ENCODE results near the gene BACE1. TPM values are rescaled to one million over a fixed set of nuclear protein-coding genes. Genes with fewer than 3 reads are reported as not detected.

The BACE1 gene
- total and polyA plus RNA-seq, 2 of the 13 experiments (the other 11 are each of a cell fraction or from before 2014, with no cell fraction given) = 7.5 to 17.9 TPM

- TF ChIP-seq HBP1 (CRISPR knock-in tag; IDR thresholded peaks at IDR 0.05; ENCODE audit: low read depth) (peak; percentile 42; the same call in 1 of the 2 replicates), KDM5A (IDR thresholded peaks at IDR 0.05; ENCODE audit: borderline replicate concordance, low read length) (no peak; the same call in 1 of the 2 replicates), ARNT (IDR thresholded peaks at IDR 0.05) (no peak), ZNF567 (CRISPR knock-in tag; IDR thresholded peaks at IDR 0.05; ENCODE audit: borderline replicate concordance) (no peak), JUNB (CRISPR knock-in tag; IDR thresholded peaks at IDR 0.05; ENCODE audit: borderline replicate concordance) (no peak), ZBTB21 (CRISPR knock-in tag; IDR thresholded peaks at IDR 0.05) (no peak), ZNF513 (CRISPR knock-in tag; conservative IDR thresholded peaks at IDR 0.05) (no peak), ZNF558 (CRISPR knock-in tag; IDR thresholded peaks at IDR 0.05; ENCODE audit: borderline replicate concordance) (no peak), NFE2L2 (IDR thresholded peaks at IDR 0.05; ENCODE audit: low read length) (no peak), SOX5 (CRISPR knock-in tag; IDR thresholded peaks at IDR 0.05; ENCODE audit: borderline replicate concordance) (no peak; the same call in 1 of the 2 replicates), TEAD2 (CRISPR knock-in tag; IDR thresholded peaks at IDR 0.05) (no peak), ZNF280B (CRISPR knock-in tag; IDR thresholded peaks at IDR 0.05; ENCODE audit: borderline replicate concordance) (no peak; the same call in 1 of the 2 replicates), SOX6 (IDR thresholded peaks at IDR 0.05) (no peak), SOX6 (CRISPR knock-in tag; IDR thresholded peaks at IDR 0.05) (peak; percentile 54), MBNL3 (CRISPR knock-in tag; conservative IDR thresholded peaks at IDR 0.05) (no peak), ZFY (CRISPR knock-in tag; IDR thresholded peaks at IDR 0.05) (peak; percentile 25; the same call in 1 of the 2 replicates), ZFAT (CRISPR knock-in tag; conservative IDR thresholded peaks at IDR 0.05) (no peak), MTF2 (CRISPR knock-in tag; IDR thresholded peaks at IDR 0.05; ENCODE audit: borderline replicate concordance) (no peak; the same call in 1 of the 2 replicates), POGZ (CRISPR knock-in tag; IDR thresholded peaks at IDR 0.05) (peak; percentile 27; the same call in 1 of the 2 replicates), KLF16 (CRISPR knock-in tag; IDR thresholded peaks at IDR 0.05) (peak in 1 of 2 experiments; percentile 48; a peak in 1 of 4 replicates), MXI1 (IDR thresholded peaks at IDR 0.05; ENCODE audit: borderline replicate concordance, low read depth, low read length) (no peak), ZNF382 (CRISPR knock-in tag; IDR thresholded peaks at IDR 0.05; ENCODE audit: borderline replicate concordance) (no peak), GMEB1 (CRISPR knock-in tag; IDR thresholded peaks at IDR 0.05; ENCODE audit: borderline replicate concordance) (0 out of 2 replicates have a peak, but pooled peaks have one; percentile 3), PAWR (CRISPR knock-in tag; IDR thresholded peaks at IDR 0.05; ENCODE audit: borderline replicate concordance) (no peak)
These were observed 16.4 kb downstream of the BACE1 start (continued) for GRCh38 chr11:117299351-117300282.
